Stimulated activated CD4-positive, alpha-beta T cell treated with anti-CD3 and anti-CD28 coated beads, TNF-alpha, amount 100 ng/mL, for 4 hours (primary cell): ENCODE measurements around the gene SNTB2.
"Not testable (repeated sequence)": the region's sequence is repeated elsewhere in the genome, so short reads cannot be mapped to it uniquely, and the experiment has no call there.

Source experiments
- DNase-seq, 3 experiments: peaks; one replicate each; pipeline ENCODE4 v3.0.0-alpha.2; 2020; ENCODE audit warnings: low read depth in 3 of 3

SNTB2 gene

GRCh38 chr16:69286941-69287713 is 100.2 kb downstream of the SNTB2 start:
- peak in 1 of 3 experiments; percentile 28 for DNase-seq

GRCh38 chr16:69291657-69292056 is 104.7 kb downstream of the SNTB2 start:
- not testable (repeated sequence) for DNase-seq

- DNase-seq = no peak
These were observed 106.4 kb downstream of the SNTB2 start for GRCh38 chr16:69293401-69293800.

- no peak for DNase-seq
These were observed 107.1 kb downstream of the SNTB2 start for GRCh38 chr16:69294051-69294450.

- not testable (repeated sequence) for DNase-seq
These were observed 109.8 kb downstream of the SNTB2 start for GRCh38 chr16:69296771-69297170.

- no peak for DNase-seq
These were observed 111.3 kb downstream of the SNTB2 start for GRCh38 chr16:69298261-69298660.

GRCh38 chr16:69301187-69301586 is 114.2 kb downstream of the SNTB2 start:
- no peak for DNase-seq

- no peak for DNase-seq
These were observed 114.9 kb downstream of the SNTB2 start for GRCh38 chr16:69301861-69302260.

- no peak for DNase-seq
These were observed 115.3 kb downstream of the SNTB2 start for GRCh38 chr16:69302301-69302700.

GRCh38 chr16:69306031-69306430 is 119.1 kb downstream of the SNTB2 start:
- no peak for DNase-seq

- DNase-seq = no peak
These were observed 120.1 kb downstream of the SNTB2 start for GRCh38 chr16:69307091-69307490.

- no peak for DNase-seq
These were observed 120.9 kb downstream of the SNTB2 start for GRCh38 chr16:69307856-69308255.

GRCh38 chr16:69309316-69309715 is 122.4 kb downstream of the SNTB2 start:
- DNase-seq = no peak

GRCh38 chr16:69310653-69311532 is 123.9 kb downstream of the SNTB2 start, which contains the start of gene VPS4A:
Gene VPS4A, plus strand, starts transcription at chr16:69311350. Its CDS starts 162 bp downstream, at chr16:69311512.
- peak; percentile 96 to 98 (median 97) for DNase-seq

GRCh38 chr16:69311533-69312387 is 124.8 kb downstream of the SNTB2 start:
- peak in 1 of 3 experiments; percentile 31 for DNase-seq

GRCh38 chr16:69313469-69313868 is 126.5 kb downstream of the SNTB2 start:
- no peak for DNase-seq

GRCh38 chr16:69314534-69314933 is 127.6 kb downstream of the SNTB2 start:
- DNase-seq = no peak

GRCh38 chr16:69315486-69316311 is 128.7 kb downstream of the SNTB2 start:
- DNase-seq = no peak

- DNase-seq = no peak
These were observed 129.7 kb downstream of the SNTB2 start for GRCh38 chr16:69316595-69317034.

- no peak for DNase-seq
These were observed 131.4 kb downstream of the SNTB2 start for GRCh38 chr16:69318177-69318910.
